Kidney (tissue), 14 donors: ENCODE data around the gene GRIFIN. TPM values are rescaled to one million over a fixed set of nuclear protein-coding genes. Genes with fewer than 3 reads are reported as not detected.

ENCODE experiments used
- DNase-seq, 5 donors: peaks; one replicate each; pipeline ENCODE4 v3.0.0-alpha.2; 2013 to 2020
- FAIRE-seq: peaks from 2 replicates; lab custom pipeline; 2012; peaks lifted over from hg19 to GRCh38; lab: Jason Lieb, UNC
- H3K27ac ChIP-seq, 2 donors: one replicate each; pipeline ENCODE4 v1.7.0; 2013; ENCODE audit warnings: low read depth in 2 of 2, low read length in 2 of 2, inconsistent platforms in 1 of 2
- H3K27me3 ChIP-seq: one replicate; pipeline ENCODE4 v1.7.1; 2013; ENCODE audit warnings: low read length, inconsistent platforms; ENCODE audit not compliant: control insufficient read depth, insufficient read depth
- H3K36me3 ChIP-seq, 3 donors: one replicate each; pipeline versions ENCODE4 v1.7.0 to v1.7.1; 2013; ENCODE audit warnings: low read length in 3 of 3, control low read depth in 1 of 3, inconsistent platforms in 1 of 3; ENCODE audit not compliant: insufficient read depth in 3 of 3, control insufficient read depth in 2 of 3
- H3K4me1 ChIP-seq, 3 donors: one replicate each; pipeline versions ENCODE4 v1.7.0 to v1.7.1; 2013; ENCODE audit warnings: low read length in 3 of 3, inconsistent platforms in 1 of 3, low read depth in 1 of 3; ENCODE audit not compliant: control insufficient read depth in 2 of 3, insufficient read depth in 2 of 3
- H3K4me3 ChIP-seq, 3 donors: one replicate each; pipeline versions ENCODE4 v1.7.0 to v1.8.1; 2013; ENCODE audit warnings: low read length in 3 of 3, control low read depth in 1 of 3, inconsistent platforms in 1 of 3
- H3K9ac ChIP-seq, 3 donors: one replicate each; pipeline versions ENCODE4 v1.7.0 to v1.7.1; 2013; ENCODE audit warnings: low read length in 3 of 3, control low read depth in 1 of 3, inconsistent platforms in 1 of 3
- H3K9me3 ChIP-seq, 3 donors: one replicate each; pipeline versions ENCODE4 v1.7.0 to v1.7.1; 2013; ENCODE audit warnings: low read length in 3 of 3, control low read depth in 1 of 3, inconsistent platforms in 1 of 3; ENCODE audit not compliant: control insufficient read depth in 2 of 3, insufficient read depth in 1 of 3
- CTCF ChIP-seq: IDR thresholded peaks from 3 replicates; pipeline ENCODE4 v1.5.1; 2012; ENCODE audit warnings: mild to moderate bottlenecking, moderate library complexity, borderline replicate concordance; ENCODE audit not compliant: insufficient read depth; ENCODE audit errors: extremely low read depth
- intact Hi-C: fragments of 100-400 bp; cut with DNase I; formaldehyde crosslinking; loops from one replicate; pipeline ENCODE4 v1.11.1; 2022
- polyA plus RNA-seq: library from polyadenylated mRNA; stranded (reverse); fragments of 350-450 nt; fragmentation: Illumina TruSeq; extraction: RNeasy Lipid Tissue Mini Kit (QIAGEN cat#74804); gene quantifications from one replicate; pipeline ENCODE4 v1.2.3, GENCODE V29; 2014; ENCODE audit warnings: low read depth, low replicate concordance; ENCODE audit not compliant: insufficient read depth
- total RNA-seq: library from RNA; stranded (reverse); fragmentation: NEBNext Ultra II Directional; extraction: Animal tissue kit (Norgen Biotek cat#: 25700); gene quantifications from one replicate; pipeline ENCODE4 v1.2.1, GENCODE V29; 2021
- donor health status: control.
- donor health status: control.
- donor health status: control.
- donor health status: control.
- donor health status: control.
- donor health status: DM: yes; HTN: yes; CAD: no.
- donor health status: Normal renal cell carcinoma (clear cell type).

The GRIFIN gene
- total and polyA plus RNA-seq, 2 donors from 2014 or later = not detected

- no peaks in the 10 kb centered on the region for H3K9me3 ChIP-seq
- no peaks in the 10 kb centered on the region for H3K36me3 ChIP-seq
- H3K4me3 ChIP-seq = no peak overlapping the region
- H3K27ac ChIP-seq = no peak overlapping the region
- H3K4me1 ChIP-seq = no peaks in the 10 kb centered on the region
- H3K27me3 ChIP-seq = no peaks in the 10 kb centered on the region
- no peak overlapping the region for H3K9ac ChIP-seq
- no peak for DNase-seq
- FAIRE-seq = no peak
- intact Hi-C loops = no loop called here
- TF ChIP-seq CTCF = no peak
Observed at GRCh38 chr7:2465928-2466327, 10.3 kb downstream of the GRIFIN start.

GRCh38 chr7:2462731-2463130, 13.5 kb downstream of the GRIFIN start:
- no peak overlapping the region for H3K27ac ChIP-seq
- intact Hi-C loops = no loop called here
- H3K9me3 ChIP-seq = no peaks in the 10 kb centered on the region
- no peak overlapping the region for H3K9ac ChIP-seq
- no peak for DNase-seq
- H3K4me3 ChIP-seq = no peak overlapping the region
- no peaks in the 10 kb centered on the region for H3K27me3 ChIP-seq
- FAIRE-seq = no peak
- TF ChIP-seq CTCF = no peak
- no peaks in the 10 kb centered on the region for H3K36me3 ChIP-seq
- H3K4me1 ChIP-seq = no peaks in the 10 kb centered on the region

GRCh38 chr7:2461268-2462026, 14.8 kb downstream of the GRIFIN start:
- no peaks in the 10 kb centered on the region for H3K9me3 ChIP-seq
- intact Hi-C loops = no loop called here
- TF ChIP-seq CTCF = no peak
- DNase-seq (peak in 1 of 5 donors; percentile 65), FAIRE-seq (no peak)
- H3K4me3 ChIP-seq = no peak overlapping the region
- no peak overlapping the region for H3K9ac ChIP-seq
- H3K4me1 ChIP-seq = no peaks in the 10 kb centered on the region
- no peaks in the 10 kb centered on the region for H3K36me3 ChIP-seq
- H3K27ac ChIP-seq = no peak overlapping the region
- H3K27me3 ChIP-seq = no peaks in the 10 kb centered on the region
